ENCODE data around the gene PRKRA.

DNA sequence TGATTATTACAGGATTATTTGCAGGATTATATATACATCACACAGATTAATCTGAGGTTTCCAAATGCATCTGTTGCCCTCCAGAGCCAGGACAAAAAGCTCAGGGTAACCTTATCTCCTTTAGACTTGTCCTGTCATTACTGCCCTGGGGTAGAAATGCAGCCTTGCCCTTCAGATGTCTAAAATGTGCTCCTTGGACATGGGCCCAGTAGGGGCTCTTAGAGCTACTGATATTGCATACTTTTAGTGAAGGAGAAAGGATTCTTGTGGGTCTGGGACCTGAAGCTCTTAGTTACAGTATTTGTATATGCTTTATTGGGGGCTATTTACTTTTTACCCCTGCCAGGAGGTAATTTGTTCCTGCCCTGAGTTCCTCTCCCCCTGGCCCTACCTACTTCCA is 56.1 kb downstream of the PRKRA start:
- TF ChIP-seq, protein P1, sequence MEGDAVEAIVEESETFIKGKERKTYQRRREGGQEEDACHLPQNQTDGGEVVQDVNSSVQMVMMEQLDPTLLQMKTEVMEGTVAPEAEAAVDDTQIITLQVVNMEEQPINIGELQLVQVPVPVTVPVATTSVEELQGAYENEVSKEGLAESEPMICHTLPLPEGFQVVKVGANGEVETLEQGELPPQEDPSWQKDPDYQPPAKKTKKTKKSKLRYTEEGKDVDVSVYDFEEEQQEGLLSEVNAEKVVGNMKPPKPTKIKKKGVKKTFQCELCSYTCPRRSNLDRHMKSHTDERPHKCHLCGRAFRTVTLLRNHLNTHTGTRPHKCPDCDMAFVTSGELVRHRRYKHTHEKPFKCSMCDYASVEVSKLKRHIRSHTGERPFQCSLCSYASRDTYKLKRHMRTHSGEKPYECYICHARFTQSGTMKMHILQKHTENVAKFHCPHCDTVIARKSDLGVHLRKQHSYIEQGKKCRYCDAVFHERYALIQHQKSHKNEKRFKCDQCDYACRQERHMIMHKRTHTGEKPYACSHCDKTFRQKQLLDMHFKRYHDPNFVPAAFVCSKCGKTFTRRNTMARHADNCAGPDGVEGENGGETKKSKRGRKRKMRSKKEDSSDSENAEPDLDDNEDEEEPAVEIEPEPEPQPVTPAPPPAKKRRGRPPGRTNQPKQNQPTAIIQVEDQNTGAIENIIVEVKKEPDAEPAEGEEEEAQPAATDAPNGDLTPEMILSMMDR (IDR thresholded peaks at IDR 0.05; ENCODE audit: insufficient read depth, low read length, poor library complexity, severe bottlenecking) = no peak
- TF ChIP-seq EZH2phosphoT487 (conservative IDR thresholded peaks at IDR 0.05; ENCODE audit: low read length) = no peak
